Activated gamma-delta T cell treated with anti-CD3 and anti-CD28 coated beads, Interleukin-2, amount 50 U/mL, for 16 hours (primary cell): Measurements from ENCODE around the gene PSMC5.
"Not testable (repeated sequence)": the region's sequence is repeated elsewhere in the genome, so short reads cannot be mapped to it uniquely, and the experiment has no call there.

Experiments
- DNase-seq: peaks from one replicate; pipeline ENCODE4 v3.0.0-alpha.2; 2020; ENCODE audit warnings: low read depth

PSMC5 gene

DNA sequence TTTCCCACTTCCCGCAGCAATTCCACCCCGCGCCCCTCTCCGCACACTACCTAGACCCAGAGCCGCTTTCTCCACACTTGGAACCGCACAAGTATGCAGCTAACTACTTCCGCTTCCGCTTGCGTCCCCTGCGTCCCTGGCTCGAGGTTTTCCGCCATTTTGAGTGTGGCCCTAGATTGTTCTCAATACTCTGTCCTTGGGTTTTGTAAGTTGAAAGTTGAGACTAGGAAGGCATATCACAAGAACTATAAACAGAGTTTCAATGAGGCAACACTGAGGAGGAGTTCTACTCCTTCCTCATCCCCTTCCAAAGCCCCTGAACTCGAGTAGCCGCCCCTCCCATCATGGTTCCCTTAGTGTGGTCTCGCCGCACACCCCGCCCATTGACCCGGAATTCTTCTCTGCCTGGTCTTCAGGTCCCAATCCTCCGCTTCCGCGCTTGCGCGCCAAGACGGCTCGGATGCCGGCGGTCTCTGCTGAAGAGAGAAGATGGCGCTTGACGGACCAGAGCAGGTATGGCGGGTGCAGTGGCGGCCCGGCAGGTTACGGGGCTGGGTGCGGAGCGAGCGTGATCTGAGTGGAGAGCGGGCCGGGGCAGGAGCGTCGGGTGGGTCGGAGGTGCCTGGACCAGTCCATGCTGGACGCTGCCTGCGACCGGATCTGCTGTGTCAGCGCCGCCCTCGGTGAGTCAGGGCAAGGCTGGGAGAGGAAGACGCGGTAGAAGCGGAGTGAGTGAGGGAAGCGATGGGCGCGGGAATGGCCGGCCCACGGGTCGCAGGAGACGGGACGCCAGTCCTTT, at the start of gene PSMC5, which contains the start of gene FTSJ3:
Gene PSMC5 (plus strand): TSS at position 430 of the 799 bp plus-strand sequence. CDS start 60 bp downstream, at position 490.
Gene FTSJ3 (minus strand): TSS at position 662 of the 799 bp plus-strand sequence. CDS start 761 bp downstream, outside the sequence.
- DNase-seq = peak; percentile 93

DNA sequence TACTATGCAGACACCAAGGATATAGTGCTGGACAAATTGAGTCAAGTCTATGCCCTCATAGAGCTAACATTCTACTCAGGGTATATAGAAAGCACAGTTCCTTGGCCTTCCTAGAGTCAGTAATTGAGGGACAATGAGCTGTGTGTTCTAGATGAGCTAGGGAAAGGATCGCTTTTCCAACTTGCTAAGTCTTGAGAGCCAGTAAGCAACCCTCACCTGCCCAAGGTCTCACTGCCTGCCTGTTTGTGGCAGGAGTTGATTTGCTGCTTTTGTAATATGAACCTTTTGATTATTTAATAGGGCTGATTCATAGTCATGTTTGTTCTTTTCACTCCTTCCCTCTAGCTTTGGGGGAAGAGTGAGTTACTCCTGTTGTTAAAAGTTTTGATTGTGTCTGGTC, 46.7 kb upstream of the PSMC5 start:
- no peak for DNase-seq

DNA sequence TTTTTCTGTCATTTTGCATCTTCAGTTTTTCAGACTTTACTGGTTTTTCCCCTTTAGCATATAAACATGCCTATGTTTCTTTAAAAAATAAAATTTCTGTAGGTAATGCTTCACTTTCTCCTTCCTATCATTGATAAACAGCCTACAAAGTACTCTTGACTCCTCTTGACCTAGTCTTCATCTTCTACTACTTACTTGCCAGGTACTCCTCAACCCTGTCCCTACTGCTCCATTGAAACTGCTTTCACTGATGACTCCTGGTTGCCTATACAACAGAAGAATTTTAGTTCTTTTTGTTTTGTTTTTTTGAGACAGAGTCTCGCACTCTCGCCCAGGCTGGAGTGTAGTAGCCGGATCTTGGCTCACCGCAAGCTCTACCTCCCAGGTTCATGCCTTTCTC, 46.3 kb upstream of the PSMC5 start:
- no peak for DNase-seq

DNA sequence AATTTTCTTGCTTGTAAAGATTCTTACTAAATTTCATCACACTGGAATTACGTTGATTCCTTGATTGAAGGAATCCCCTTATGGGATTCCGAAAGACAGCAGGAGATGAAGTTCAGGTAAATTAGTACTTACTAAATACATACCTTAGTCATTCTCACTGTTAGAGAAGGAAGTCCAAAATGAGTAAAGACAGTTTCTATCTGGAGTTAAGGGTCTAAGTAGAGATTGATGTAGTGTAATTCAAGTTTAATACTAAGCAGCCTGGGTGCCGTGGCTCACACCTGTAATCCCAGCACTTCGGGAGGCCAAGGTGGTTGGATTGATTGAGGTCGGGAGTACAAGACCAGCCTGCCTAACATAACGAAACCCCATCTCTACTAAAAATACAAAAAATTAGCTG, 43.7 kb upstream of the PSMC5 start:
- DNase-seq = no peak

DNA sequence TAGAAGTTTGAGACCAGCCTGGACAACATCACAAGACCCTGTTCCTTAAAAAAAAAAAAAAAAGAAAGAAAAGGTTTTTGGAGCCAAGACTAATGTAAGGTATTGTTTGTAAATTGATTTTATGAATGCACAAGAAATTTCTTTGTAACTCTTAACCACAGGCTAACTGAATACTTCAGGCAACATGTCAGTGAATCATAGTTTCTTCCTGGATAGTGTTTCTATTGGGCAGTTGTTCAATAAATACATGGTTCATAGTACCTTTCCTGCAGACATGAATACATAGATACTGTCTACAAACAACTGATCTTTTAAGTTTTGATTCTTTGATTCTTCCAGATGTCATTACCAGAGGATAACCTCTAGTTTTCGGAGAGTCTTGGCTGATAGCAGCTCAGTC, 41.7 kb upstream of the PSMC5 start:
- no peak for DNase-seq

DNA sequence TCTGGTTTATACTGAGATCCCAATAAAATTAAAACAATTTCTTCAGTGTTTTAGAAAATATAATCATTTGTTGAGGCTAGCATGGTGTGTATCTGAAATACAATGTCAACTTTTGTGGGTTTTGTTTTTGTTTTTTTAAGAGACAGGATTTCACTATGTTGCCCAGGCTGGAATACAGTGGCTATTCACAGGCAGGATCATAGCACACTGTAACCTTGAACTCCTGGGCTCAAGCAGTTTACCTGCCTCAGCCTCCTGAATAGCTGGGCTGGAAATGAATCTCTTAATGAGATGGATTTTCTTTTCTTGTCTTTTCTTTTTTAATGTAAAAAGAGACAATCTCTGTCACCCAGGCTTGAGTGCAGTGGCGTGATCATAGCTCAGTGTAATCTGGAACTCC, 41.1 kb upstream of the PSMC5 start:
- no peak for DNase-seq

DNA sequence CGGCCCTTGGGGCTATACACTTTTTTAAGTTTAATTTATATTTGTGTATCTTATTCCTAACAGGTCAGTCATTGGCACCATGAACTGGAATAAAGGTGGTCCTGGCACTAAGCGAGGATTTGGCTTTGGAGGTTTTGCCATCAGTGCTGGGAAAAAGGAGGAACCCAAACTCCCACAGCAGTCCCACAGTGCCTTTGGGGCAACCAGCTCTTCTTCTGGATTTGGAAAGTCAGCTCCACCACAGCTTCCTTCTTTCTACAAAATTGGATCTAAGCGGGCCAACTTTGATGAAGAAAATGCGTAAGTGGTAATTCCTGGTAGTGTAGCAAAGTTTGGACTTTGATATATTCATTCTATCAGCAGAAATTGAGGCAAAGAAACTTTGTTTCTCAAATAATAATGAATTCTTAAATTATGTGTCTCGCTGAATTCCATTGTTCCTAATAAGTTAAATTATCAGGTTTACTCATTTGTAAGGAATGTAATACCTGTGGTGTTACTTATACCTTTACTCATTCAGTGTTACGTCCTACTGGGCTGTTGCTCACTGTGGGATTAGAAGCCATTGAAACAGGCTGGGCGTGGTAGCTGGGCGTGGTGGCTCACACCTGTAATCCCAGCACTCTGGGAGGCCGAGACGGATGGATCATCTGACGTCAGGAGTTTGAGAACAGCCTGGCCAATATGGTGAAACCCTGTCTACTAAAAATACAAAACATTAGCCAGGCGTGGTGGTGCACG, 40.1 kb upstream of the PSMC5 start:
- no peak for DNase-seq

DNA sequence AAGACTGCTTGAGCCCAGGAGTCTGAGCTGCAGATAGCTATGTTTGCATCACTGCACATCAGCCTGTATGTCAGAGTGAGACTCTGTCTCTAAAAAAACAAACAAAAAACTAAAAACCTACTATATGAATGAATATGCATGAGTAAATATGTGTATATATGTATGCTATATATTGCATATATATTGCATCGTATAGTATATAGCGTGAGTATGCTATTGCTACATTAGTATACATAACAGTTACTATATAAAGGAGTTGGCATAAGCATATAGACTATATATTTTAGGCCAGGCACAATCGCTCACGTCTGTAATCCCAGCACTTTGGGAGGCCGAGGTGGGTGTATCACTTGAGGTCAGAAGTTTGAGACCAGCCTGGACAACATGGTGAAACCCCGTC, 37.2 kb upstream of the PSMC5 start:
- no peak for DNase-seq

DNA sequence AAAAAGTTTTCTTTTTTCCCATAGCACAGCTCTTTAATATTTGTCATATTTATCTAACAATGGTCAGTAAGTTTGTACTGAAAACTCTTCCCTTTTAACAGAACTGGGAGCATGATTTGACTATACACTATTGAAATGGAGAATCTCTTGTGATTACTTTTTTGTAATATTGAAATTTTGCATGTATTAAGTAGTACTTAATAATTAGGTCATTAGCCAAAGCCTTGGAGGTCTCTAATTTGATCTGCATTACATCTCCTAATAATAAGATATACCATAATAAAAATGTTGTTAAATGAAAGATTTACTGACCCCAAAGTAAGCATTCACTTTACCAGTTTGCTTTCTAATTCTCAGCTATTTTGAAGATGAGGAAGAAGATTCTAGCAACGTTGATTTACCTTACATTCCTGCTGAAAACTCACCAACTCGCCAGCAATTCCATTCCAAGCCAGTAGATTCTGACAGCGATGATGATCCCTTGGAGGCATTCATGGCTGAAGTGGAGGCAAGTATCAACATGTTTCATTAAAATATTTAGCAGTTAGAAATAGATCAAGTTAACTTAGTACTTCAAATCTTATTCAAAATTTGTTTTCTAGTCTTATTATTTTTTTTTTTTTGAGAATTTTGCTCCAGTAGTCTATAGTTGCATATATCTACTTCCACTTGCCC, 35.0 kb upstream of the PSMC5 start:
- DNase-seq = no peak

DNA sequence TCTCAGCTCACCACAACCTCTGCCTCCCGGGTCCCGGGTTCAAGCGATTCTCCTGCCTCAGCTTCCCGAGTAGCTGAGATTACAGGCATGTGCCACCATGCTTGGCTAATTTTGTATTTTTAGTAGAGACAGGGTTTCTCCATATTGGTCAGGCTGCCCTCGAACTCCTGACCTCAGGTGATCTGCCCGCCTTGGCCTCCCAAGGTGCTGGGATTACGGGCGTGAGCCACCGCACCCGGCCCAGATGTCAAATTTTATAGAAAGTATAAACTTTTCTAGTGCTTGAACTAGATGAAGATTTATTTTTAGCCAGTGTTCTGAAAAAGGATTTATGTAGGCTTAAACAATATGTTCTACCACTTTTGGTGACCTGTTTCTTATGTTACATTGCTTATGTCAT, 30.9 kb upstream of the PSMC5 start:
- DNase-seq = not testable (repeated sequence)

DNA sequence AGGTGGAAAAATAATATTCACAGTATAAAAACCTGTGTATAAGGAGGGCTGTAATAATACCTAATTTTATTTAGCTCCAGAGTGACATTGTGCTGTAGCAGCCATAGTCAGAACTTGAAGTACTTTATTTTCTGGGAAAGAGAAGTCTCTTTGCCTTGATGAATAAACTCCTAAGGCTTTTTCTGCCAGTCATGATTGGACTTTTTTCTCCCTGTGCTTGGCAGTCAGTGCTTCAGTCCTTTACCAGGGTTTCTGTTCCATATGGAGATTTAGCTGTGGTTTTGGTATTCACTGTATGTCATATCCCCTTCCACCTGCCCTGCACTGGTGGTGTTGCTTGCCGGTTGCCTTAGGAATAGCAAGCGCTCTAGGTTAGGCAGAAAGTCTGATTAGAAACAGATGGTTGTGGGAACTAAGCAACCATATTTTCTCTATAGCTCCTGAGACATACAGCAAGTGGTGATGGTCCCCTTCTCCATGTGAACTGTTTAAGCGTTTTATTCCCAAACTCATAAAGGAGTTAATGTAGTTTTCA, 28.6 kb upstream of the PSMC5 start:
- DNase-seq = no peak

DNA sequence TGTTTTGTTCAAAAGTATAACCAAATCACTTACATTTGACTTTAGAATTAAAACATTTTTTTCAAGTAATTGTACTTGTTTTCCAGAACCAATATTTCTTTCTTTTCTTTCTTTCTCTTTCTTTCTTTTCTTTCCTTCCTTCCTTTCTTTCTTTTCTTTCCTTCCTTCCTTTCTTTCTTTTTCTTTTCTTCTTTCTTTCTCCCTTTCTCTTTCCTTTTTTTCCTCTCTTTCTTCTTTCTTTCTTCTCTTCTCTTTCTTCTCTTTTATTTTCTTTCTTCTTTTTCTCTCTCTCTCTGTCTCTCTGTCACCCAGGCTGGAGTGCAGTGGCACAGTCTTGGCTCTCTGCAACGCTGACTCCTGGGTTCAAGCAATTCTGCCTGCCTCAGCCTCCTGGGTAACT, 26.4 kb upstream of the PSMC5 start:
- DNase-seq = no peak

DNA sequence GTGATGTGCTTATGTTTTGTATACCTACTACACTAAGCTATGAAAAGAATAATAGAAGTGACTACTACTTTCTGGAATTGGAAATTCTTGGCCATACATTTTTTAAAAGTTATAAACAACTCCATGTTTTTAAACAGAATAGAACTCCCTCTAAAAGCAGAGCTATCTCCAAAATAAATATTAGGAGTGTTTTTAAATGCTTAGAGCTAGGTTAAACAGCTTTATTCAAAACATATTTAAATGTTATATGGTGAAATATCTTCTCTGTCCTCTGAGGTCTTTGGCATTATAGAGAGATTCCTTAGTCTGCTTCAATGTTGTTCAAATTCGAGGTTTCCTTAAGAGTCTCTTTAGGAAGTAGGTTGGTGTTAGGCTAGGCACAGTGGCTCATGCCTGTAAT, 22.9 kb upstream of the PSMC5 start:
- no peak for DNase-seq

DNA sequence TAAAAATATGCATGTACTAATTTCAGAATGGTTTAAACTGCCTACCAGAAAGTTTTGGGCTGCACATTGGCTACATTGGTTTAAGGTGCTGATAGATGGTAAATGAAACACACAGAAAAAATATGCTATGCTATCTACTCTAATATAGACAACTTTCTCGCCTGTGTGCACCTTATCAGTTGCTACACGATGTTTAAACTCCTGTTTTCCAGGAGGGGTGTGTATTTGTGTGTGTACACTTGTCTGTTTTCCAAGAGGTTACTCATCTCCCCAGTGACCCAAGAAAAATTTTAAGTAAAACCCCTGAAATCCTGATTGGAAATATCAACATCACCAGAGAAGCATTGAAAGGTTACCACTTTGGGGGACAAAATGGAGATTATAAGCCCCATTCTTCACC, 21.6 kb upstream of the PSMC5 start:
- no peak for DNase-seq

DNA sequence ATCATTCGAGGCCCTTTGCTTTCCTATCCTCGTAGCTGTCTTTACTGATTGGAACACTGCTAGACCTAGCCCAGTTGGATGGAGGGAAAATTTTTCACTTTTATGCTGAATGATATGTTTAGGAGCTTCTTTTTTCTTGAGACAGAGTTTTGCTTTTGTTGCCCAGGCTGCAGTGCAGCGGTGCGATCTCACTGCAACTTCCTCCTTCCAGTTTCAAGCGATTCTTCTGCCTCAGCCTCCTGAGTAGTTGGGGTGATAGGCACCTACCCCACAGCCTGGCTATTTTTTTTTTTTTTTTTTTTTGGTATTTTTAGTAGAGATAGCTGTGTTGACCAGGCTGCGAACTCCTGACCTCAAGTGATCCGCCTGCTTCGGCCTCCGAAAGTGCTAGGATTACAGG, 17.3 kb upstream of the PSMC5 start:
- DNase-seq = no peak

DNA sequence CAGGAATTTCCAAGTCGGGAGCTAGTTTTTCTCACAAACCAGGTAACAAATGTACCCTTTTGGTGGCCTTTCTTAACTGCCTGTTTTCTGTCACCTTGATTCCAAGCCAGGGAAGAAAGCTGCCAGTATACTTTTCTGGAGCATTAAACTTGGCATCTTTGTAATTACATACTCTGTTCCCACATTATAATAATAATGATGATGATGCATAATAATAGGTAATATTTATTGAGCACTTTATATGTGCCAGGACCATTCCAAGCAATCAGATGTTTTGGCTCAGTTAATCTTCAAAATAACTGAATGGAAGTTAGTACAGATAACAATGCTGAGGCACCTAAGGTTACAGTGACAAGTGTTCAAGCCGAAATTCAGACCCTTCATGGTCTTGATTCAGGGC, 11.1 kb upstream of the PSMC5 start:
- DNase-seq = no peak

DNA sequence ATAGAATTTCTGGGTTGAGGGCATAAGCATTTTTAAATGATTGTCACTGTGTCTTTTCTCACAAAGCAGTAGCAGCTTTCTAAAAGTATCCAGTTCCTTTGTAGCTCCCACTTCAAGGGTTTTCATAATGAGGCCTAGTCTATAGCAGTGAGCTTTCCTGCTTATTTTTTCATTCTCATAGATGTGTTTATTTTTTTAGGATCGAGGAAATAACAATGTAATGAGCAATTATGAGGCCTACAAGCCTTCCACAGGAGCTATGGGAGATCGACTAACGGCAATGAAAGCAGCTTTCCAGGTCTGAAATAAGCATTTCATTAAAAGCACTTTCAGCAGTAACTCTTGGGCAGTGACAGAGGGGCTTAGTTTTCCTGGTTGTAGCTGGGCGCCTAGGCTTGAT, 10.6 kb upstream of the PSMC5 start:
- DNase-seq = no peak

DNA sequence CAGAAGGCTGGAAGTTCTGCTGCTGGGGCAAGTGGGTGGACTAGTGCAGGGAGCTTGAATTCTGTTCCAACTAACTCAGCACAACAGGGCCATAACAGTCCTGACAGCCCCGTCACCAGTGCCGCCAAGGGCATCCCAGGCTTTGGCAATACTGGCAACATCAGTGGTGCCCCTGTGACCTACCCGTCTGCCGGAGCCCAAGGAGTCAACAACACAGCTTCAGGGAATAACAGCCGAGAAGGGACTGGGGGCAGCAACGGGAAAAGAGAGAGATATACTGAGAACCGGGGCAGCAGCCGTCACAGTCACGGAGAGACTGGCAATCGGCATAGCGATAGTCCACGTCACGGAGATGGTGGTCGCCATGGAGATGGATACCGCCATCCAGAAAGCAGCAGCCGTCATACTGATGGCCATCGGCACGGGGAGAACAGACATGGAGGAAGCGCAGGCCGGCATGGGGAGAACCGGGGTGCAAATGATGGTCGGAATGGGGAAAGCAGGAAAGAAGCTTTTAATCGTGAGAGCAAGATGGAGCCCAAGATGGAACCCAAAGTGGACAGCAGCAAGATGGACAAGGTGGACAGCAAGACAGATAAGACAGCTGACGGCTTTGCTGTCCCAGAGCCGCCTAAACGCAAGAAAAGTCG, 9.4 kb upstream of the PSMC5 start:
- DNase-seq = no peak

DNA sequence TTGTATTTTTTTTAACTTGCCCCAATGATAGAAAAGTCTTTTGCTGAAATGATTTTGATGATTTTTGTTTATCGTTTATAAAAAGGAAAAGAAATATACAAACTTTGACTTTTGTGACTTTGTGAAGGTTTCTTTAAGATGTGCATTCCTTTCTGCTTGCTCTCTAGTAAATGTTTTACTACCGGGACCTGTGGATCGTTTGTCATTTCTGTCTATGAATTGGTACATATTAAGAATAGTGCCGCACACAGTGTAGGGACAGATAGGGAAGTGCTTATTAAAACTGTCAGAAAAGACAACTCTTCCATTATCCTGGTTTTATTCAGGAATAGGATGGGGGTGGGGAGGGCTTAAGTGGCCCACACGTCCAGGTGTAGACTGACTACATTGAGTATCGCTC, 8.1 kb upstream of the PSMC5 start:
- no peak for DNase-seq

DNA sequence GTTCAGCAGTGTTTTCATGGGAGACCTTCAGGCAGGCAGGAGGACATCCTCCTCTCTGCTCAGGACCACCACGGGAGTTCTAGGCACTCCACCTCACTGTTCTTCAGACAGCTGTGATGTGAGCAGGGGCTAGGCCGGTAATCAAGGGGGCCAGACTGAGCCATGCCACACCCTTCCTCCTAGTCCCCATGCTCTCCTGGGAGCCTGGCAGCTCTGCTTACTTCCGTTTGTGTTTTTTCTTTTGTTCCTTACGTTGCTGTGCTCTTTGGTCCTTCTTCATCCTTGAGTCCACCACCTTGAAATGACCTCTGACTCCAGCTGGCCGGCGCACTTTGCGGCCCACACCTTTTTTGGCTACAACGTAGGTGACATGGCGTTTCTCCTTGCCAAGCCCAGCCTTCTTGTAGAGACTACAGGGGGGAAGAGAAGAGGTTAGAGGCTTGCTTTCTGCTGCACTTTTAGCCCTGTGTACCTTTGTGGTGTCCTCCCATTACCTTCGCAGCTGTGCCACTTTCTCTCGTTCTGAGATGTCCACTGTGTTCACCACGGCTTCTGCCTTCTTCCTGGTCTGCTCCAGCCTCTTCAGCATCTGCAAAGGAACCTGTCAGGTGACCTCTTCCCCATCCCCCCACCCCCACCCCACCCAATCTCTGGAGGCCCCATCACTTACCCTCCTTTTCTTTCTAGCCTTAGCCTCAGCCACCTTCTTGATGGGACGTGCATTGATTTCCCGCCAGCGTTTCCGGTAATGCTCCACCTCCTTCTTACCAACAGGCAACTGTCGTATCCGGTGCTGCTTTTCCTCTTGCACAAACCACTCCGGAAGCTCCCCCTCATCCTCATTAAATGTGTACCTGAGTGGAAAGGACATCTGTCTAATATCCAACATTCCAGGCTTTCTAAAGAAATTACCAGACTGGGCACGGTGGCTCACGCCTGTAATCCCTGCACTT, 7.4 kb upstream of the PSMC5 start:
- no peak for DNase-seq

DNA sequence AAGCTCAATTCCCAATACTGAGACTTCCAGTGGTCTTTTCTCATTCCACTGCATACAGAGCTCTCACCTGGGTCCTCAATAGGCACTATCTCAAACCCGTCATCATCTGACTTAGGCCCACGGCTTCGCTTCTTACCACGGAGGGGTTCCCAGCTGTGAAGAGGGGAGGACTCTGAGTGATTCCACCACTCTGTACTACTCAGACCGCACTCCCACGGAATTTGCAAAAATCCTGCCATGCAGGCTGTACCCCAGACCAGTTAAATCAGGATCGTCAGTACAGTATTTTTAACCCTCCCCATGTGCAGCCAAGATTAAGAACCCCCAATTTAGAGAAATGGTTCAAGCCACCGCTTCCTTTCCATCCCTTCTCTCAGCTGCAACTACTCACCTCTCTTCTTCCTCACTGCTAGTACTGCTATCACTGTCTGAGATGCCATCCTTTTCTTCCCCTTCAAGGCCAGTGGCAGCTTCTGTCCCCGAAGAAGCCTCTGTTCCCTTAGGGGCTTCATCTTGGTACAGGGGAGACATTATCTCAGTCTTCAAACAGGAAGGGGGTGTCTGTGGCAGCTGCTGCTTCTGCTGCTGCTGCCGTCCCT, 6.2 kb upstream of the PSMC5 start:
- DNase-seq = no peak
